Stimulated activated naive CD4-positive, alpha-beta T cell treated with Interleukin-2 at 50 U/mL for 16 hours (primary cell): ENCODE results near the gene ITGB5.

ENCODE experiments used
- DNase-seq: peaks from one replicate; lab custom pipeline; 2025; lab: John Stamatoyannopoulos, UW

Gene ITGB5

GRCh38 chr3:124893526-124893925 is 6.4 kb upstream of the ITGB5 start:
- no peak for DNase-seq

- DNase-seq = no peak
Measured at GRCh38 chr3:124890573-124891190, 3.5 kb upstream of the ITGB5 start.

- no peak for DNase-seq
Measured at GRCh38 chr3:124888482-124889441, 1.6 kb upstream of the ITGB5 start.

- no peak for DNase-seq
Measured at GRCh38 chr3:124887932-124888298, 750 bp upstream of the ITGB5 start.

GRCh38 chr3:124886168-124887056 is 753 bp downstream of the ITGB5 start:
- DNase-seq = peak; percentile 20

GRCh38 chr3:124885466-124886167 is 1.5 kb downstream of the ITGB5 start:
- no peak for DNase-seq

GRCh38 chr3:124884474-124885101 is 2.6 kb downstream of the ITGB5 start:
- no peak for DNase-seq

- no peak for DNase-seq
Measured at GRCh38 chr3:124883766-124884473, 3.2 kb downstream of the ITGB5 start.

GRCh38 chr3:124882816-124883747 is 4.1 kb downstream of the ITGB5 start:
- DNase-seq = no peak

GRCh38 chr3:124881976-124882697 is 5.0 kb downstream of the ITGB5 start:
- DNase-seq = no peak

- DNase-seq = no peak
Measured at GRCh38 chr3:124879337-124879680, 7.9 kb downstream of the ITGB5 start.

GRCh38 chr3:124878561-124879336 is 8.4 kb downstream of the ITGB5 start:
- no peak for DNase-seq

- DNase-seq = no peak
Measured at GRCh38 chr3:124877674-124878073, 9.5 kb downstream of the ITGB5 start.

- no peak for DNase-seq
Measured at GRCh38 chr3:124876401-124876878, 10.7 kb downstream of the ITGB5 start.

GRCh38 chr3:124873226-124873625 is 13.9 kb downstream of the ITGB5 start:
- no peak for DNase-seq

GRCh38 chr3:124867511-124867910 is 19.7 kb downstream of the ITGB5 start:
- no peak for DNase-seq

- DNase-seq = no peak
Measured at GRCh38 chr3:124862006-124862405, 25.2 kb downstream of the ITGB5 start.

- DNase-seq = no peak
Measured at GRCh38 chr3:124861041-124861440, 26.1 kb downstream of the ITGB5 start.
